ENCODE measurements around the gene CDK5R1. TPM values are rescaled to one million over a fixed set of nuclear protein-coding genes. Genes with fewer than 3 reads are reported as not detected.

CDK5R1 gene
- total RNA-seq, 1 experiment from 2014 or later = 9.9 TPM

GRCh38 chr17:32486111-32486700, 587 bp upstream of the CDK5R1 start (continued):
- TF ChIP-seq RORB (CRISPR knock-in tag; IDR thresholded peaks at IDR 0.05) = no peak
- TF ChIP-seq TCF7 (CRISPR knock-in tag; IDR thresholded peaks at IDR 0.05; ENCODE audit: low read depth) = no peak
- TF ChIP-seq JUN (CRISPR knock-in tag; IDR thresholded peaks at IDR 0.05) = no peak
- TF ChIP-seq ARID4B (CRISPR knock-in tag; IDR thresholded peaks at IDR 0.05; ENCODE audit: borderline replicate concordance) = 0 out of 2 replicates have a peak, but pooled peaks have one; percentile 43
- TF ChIP-seq NFE2L1 (CRISPR knock-in tag; IDR thresholded peaks at IDR 0.05) = no peak; the same call in 1 of the 2 replicates
- 0 out of 2 replicates have a peak, but pooled peaks have one; percentile 43 for TF ChIP-seq ELF4 (CRISPR knock-in tag; IDR thresholded peaks at IDR 0.05; ENCODE audit: low read depth)
- no peak for TF ChIP-seq ZNF263 (CRISPR knock-in tag; IDR thresholded peaks at IDR 0.05; ENCODE audit: low read depth)
- TF ChIP-seq, protein P1, sequence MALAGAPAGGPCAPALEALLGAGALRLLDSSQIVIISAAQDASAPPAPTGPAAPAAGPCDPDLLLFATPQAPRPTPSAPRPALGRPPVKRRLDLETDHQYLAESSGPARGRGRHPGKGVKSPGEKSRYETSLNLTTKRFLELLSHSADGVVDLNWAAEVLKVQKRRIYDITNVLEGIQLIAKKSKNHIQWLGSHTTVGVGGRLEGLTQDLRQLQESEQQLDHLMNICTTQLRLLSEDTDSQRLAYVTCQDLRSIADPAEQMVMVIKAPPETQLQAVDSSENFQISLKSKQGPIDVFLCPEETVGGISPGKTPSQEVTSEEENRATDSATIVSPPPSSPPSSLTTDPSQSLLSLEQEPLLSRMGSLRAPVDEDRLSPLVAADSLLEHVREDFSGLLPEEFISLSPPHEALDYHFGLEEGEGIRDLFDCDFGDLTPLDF (CRISPR knock-in tag; IDR thresholded peaks at IDR 0.05) = no peak
- TF ChIP-seq ZNF423 (CRISPR knock-in tag; IDR thresholded peaks at IDR 0.05) = no peak
- no peak for TF ChIP-seq HMGA2 (CRISPR knock-in tag; IDR thresholded peaks at IDR 0.05)
- peak; percentile 84; the same call in 1 of the 2 replicates for TF ChIP-seq MAX (CRISPR knock-in tag; IDR thresholded peaks at IDR 0.05)
- TF ChIP-seq, protein P2, sequence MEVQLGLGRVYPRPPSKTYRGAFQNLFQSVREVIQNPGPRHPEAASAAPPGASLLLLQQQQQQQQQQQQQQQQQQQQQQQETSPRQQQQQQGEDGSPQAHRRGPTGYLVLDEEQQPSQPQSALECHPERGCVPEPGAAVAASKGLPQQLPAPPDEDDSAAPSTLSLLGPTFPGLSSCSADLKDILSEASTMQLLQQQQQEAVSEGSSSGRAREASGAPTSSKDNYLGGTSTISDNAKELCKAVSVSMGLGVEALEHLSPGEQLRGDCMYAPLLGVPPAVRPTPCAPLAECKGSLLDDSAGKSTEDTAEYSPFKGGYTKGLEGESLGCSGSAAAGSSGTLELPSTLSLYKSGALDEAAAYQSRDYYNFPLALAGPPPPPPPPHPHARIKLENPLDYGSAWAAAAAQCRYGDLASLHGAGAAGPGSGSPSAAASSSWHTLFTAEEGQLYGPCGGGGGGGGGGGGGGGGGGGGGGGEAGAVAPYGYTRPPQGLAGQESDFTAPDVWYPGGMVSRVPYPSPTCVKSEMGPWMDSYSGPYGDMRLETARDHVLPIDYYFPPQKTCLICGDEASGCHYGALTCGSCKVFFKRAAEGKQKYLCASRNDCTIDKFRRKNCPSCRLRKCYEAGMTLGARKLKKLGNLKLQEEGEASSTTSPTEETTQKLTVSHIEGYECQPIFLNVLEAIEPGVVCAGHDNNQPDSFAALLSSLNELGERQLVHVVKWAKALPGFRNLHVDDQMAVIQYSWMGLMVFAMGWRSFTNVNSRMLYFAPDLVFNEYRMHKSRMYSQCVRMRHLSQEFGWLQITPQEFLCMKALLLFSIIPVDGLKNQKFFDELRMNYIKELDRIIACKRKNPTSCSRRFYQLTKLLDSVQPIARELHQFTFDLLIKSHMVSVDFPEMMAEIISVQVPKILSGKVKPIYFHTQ (CRISPR knock-in tag; IDR thresholded peaks at IDR 0.05) = no peak
- TF ChIP-seq, protein P3, sequence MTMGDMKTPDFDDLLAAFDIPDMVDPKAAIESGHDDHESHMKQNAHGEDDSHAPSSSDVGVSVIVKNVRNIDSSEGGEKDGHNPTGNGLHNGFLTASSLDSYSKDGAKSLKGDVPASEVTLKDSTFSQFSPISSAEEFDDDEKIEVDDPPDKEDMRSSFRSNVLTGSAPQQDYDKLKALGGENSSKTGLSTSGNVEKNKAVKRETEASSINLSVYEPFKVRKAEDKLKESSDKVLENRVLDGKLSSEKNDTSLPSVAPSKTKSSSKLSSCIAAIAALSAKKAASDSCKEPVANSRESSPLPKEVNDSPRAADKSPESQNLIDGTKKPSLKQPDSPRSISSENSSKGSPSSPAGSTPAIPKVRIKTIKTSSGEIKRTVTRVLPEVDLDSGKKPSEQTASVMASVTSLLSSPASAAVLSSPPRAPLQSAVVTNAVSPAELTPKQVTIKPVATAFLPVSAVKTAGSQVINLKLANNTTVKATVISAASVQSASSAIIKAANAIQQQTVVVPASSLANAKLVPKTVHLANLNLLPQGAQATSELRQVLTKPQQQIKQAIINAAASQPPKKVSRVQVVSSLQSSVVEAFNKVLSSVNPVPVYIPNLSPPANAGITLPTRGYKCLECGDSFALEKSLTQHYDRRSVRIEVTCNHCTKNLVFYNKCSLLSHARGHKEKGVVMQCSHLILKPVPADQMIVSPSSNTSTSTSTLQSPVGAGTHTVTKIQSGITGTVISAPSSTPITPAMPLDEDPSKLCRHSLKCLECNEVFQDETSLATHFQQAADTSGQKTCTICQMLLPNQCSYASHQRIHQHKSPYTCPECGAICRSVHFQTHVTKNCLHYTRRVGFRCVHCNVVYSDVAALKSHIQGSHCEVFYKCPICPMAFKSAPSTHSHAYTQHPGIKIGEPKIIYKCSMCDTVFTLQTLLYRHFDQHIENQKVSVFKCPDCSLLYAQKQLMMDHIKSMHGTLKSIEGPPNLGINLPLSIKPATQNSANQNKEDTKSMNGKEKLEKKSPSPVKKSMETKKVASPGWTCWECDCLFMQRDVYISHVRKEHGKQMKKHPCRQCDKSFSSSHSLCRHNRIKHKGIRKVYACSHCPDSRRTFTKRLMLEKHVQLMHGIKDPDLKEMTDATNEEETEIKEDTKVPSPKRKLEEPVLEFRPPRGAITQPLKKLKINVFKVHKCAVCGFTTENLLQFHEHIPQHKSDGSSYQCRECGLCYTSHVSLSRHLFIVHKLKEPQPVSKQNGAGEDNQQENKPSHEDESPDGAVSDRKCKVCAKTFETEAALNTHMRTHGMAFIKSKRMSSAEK (CRISPR knock-in tag; IDR thresholded peaks at IDR 0.05; ENCODE audit: borderline replicate concordance) = no peak
- TF ChIP-seq FOXP1 (CRISPR knock-in tag; IDR thresholded peaks at IDR 0.05; ENCODE audit: borderline replicate concordance) = peak; percentile 60; the same call in 1 of the 2 replicates
- TF ChIP-seq MYBL2 (CRISPR knock-in tag; IDR thresholded peaks at IDR 0.05) = peak; percentile 73; the same call in 1 of the 2 replicates
- TF ChIP-seq, protein P4, sequence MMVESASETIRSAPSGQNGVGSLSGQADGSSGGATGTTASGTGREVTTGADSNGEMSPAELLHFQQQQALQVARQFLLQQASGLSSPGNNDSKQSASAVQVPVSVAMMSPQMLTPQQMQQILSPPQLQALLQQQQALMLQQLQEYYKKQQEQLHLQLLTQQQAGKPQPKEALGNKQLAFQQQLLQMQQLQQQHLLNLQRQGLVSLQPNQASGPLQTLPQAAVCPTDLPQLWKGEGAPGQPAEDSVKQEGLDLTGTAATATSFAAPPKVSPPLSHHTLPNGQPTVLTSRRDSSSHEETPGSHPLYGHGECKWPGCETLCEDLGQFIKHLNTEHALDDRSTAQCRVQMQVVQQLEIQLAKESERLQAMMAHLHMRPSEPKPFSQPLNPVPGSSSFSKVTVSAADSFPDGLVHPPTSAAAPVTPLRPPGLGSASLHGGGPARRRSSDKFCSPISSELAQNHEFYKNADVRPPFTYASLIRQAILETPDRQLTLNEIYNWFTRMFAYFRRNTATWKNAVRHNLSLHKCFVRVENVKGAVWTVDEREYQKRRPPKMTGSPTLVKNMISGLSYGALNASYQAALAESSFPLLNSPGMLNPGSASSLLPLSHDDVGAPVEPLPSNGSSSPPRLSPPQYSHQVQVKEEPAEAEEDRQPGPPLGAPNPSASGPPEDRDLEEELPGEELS (CRISPR knock-in tag; IDR thresholded peaks at IDR 0.05) = no peak
- TF ChIP-seq EMX1 (CRISPR knock-in tag; IDR thresholded peaks at IDR 0.05) = no peak
- TF ChIP-seq, protein P5, sequence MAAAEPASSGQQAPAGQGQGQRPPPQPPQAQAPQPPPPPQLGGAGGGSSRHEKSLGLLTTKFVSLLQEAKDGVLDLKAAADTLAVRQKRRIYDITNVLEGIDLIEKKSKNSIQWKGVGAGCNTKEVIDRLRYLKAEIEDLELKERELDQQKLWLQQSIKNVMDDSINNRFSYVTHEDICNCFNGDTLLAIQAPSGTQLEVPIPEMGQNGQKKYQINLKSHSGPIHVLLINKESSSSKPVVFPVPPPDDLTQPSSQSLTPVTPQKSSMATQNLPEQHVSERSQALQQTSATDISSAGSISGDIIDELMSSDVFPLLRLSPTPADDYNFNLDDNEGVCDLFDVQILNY (CRISPR knock-in tag; IDR thresholded peaks at IDR 0.05) = peak; percentile 97
- TF ChIP-seq, protein P6, sequence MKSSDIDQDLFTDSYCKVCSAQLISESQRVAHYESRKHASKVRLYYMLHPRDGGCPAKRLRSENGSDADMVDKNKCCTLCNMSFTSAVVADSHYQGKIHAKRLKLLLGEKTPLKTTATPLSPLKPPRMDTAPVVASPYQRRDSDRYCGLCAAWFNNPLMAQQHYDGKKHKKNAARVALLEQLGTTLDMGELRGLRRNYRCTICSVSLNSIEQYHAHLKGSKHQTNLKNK (CRISPR knock-in tag; IDR thresholded peaks at IDR 0.05) = no peak
- no peak; the same call in 1 of the 2 replicates for TF ChIP-seq TP53 (CRISPR knock-in tag; IDR thresholded peaks at IDR 0.05)
- no peak for TF ChIP-seq ZNF396 (CRISPR knock-in tag; IDR thresholded peaks at IDR 0.05; ENCODE audit: borderline replicate concordance)
- TF ChIP-seq ZNF416 (CRISPR knock-in tag; IDR thresholded peaks at IDR 0.05) = no peak
- TF ChIP-seq NFYB (CRISPR knock-in tag; conservative IDR thresholded peaks at IDR 0.05; ENCODE audit: low read depth) = no peak
